PC-3 (cell line): ENCODE measurements around the gene FZD8. TPM values are rescaled to one million over a fixed set of nuclear protein-coding genes. Genes with fewer than 3 reads are reported as not detected.

Experiments used
- ATAC-seq: fragments of 200-7000 bp; cut with Tn5 transposase; 2 replicates; pipeline ENCODE4 v1.9.1; 2020; ENCODE audit warnings: mild to moderate bottlenecking, moderate library complexity
- BruUV-seq: library from RNA; stranded (reverse); fragments of 400-500 nt; replicated peaks from 2 replicates; lab custom pipeline; 2021; lab: Mats Ljungman, UMichigan
- CTCF ChIA-PET: fragments of 300-600 bp; sonication (Branson Sonifier 250); formaldehyde crosslinking; loops from one replicate; lab custom pipeline; 2022; ENCODE audit warnings: antibody characterized with exemption; lab: Charles Lee
- POLR2A ChIA-PET: fragments of 300-600 bp; sonication (Branson Sonifier 250); formaldehyde crosslinking; loops from one replicate; lab custom pipeline; 2022; ENCODE audit warnings: antibody characterized with exemption; ENCODE audit not compliant: unreplicated experiment; lab: Charles Lee
- DNase-seq: peaks from one replicate; pipeline ENCODE4 v3.0.0-alpha.2; 2015
- H2AFZ ChIP-seq: fragments of 300-600 bp; sonication (generic); 2 replicates; pipeline ENCODE4 v1.6.0; 2016; ENCODE audit warnings: antibody characterized with exemption, low read length
- H3F3A ChIP-seq: fragments of 300-600 bp; sonication (generic); one replicate; pipeline ENCODE4 v1.6.0; 2017; ENCODE audit warnings: antibody characterized with exemption, low read length, control low read depth, mild to moderate bottlenecking; ENCODE audit not compliant: unreplicated experiment
- H3K27ac ChIP-seq: fragments of 300-600 bp; sonication (generic); 2 replicates; pipeline ENCODE4 v1.5.1; 2016; ENCODE audit warnings: mild to moderate bottlenecking, low read length
- H3K27me3 ChIP-seq: fragments of 300-600 bp; sonication (generic); 2 replicates; pipeline ENCODE4 v1.6.1; 2016; ENCODE audit warnings: low read length, mixed read lengths
- H3K36me3 ChIP-seq: fragments of 300-600 bp; sonication (generic); 2 replicates; pipeline ENCODE4 v1.6.1; 2016; ENCODE audit warnings: low read depth, mixed run types, low read length, mixed read lengths
- H3K4me1 ChIP-seq: fragments of 300-600 bp; sonication (generic); 2 replicates; pipeline ENCODE4 v1.5.1; 2016; ENCODE audit warnings: low read length; ENCODE audit not compliant: insufficient read depth
- H3K4me2 ChIP-seq: fragments of 300-600 bp; sonication (generic); 2 replicates; pipeline ENCODE4 v1.6.0; 2016; ENCODE audit warnings: low read length
- H3K4me3 ChIP-seq: fragments of 300-600 bp; sonication (generic); 2 replicates; pipeline ENCODE4 v1.5.1; 2016; ENCODE audit warnings: mild to moderate bottlenecking, low read length, mixed read lengths
- H3K79me2 ChIP-seq: fragments of 300-600 bp; sonication (generic); 2 replicates; pipeline ENCODE4 v1.6.1; 2017; ENCODE audit warnings: low read length, mixed read lengths
- H3K9ac ChIP-seq: fragments of 300-600 bp; sonication (generic); 2 replicates; pipeline ENCODE4 v1.6.0; 2016; ENCODE audit warnings: mild to moderate bottlenecking, low read length
- H3K9me2 ChIP-seq: fragments of 300-600 bp; sonication (generic); replicated peaks from 2 replicates; pipeline ENCODE4 v1.6.1; 2016; ENCODE audit warnings: mixed run types, low read length, mixed read lengths
- H3K9me3 ChIP-seq: fragments of 300-600 bp; sonication (generic); 2 replicates; pipeline ENCODE4 v1.6.1; 2016; ENCODE audit warnings: low read length, mixed read lengths
- H4K20me1 ChIP-seq: fragments of 300-600 bp; sonication (generic); 2 replicates; pipeline ENCODE4 v1.6.1; 2016; ENCODE audit warnings: low read length, mixed read lengths
- CTCF ChIP-seq: fragments of 300-600 bp; sonication (generic); conservative IDR thresholded peaks from 2 replicates; pipeline ENCODE4 v1.5.1; 2017; ENCODE audit warnings: antibody characterized with exemption, low read depth, mild to moderate bottlenecking, low read length
- EZH2 ChIP-seq: fragments of 300-600 bp; sonication (generic); IDR thresholded peaks from one replicate; pipeline ENCODE4 v1.6.1; 2017; ENCODE audit warnings: antibody characterized with exemption, mild to moderate bottlenecking, low read length; ENCODE audit not compliant: unreplicated experiment
- EZH2phosphoT487 ChIP-seq: fragments of 300-600 bp; sonication (generic); IDR thresholded peaks from 2 replicates; pipeline ENCODE4 v1.6.1; 2018; ENCODE audit warnings: mild to moderate bottlenecking, antibody characterized with exemption, low read length, borderline replicate concordance
- intact Hi-C: fragments of 100-400 bp; cut with micrococcal nuclease; formaldehyde crosslinking; loops from 2 replicates; pipeline ENCODE4 v1.9.0; 2023
- total RNA-seq: library from RNA; depleted of rRNA; stranded (reverse); fragments of >200 nt; gene quantifications from 2 replicates; pipeline ENCODE4 v1.2.3, GENCODE V29; 2014

FZD8 gene
- total RNA-seq, 1 experiment from 2014 or later, result 275 TPM

- H3K4me2 ChIP-seq, result peak overlapping the region; percentile 94
- intact Hi-C loops, result loop anchor here (1.0 to 2.0 kb wide), 9 partner anchors 154 to 1084 kb away; no protein-coding TSS in a partner anchor
- no peak for DNase-seq
- peaks cover 36% of the 10 kb centered on the region for H3K4me1 ChIP-seq
- peaks cover 59% of the 10 kb centered on the region for H3K79me2 ChIP-seq
- peaks cover 32% of the 10 kb centered on the region for H4K20me1 ChIP-seq
- no peaks in the 10 kb centered on the region for H3K9me2 ChIP-seq
- POLR2A ChIA-PET, result no interaction called here
- no TSS peak for BruUV-seq
- H3K27me3 ChIP-seq, result no peaks in the 10 kb centered on the region
- H2AFZ ChIP-seq, result peak overlapping the region; percentile 42
- peak overlapping the region; percentile 62 for H3K27ac ChIP-seq
- H3K9ac ChIP-seq, result peak overlapping the region; percentile 86
- peaks cover 14% of the 10 kb centered on the region for H3K36me3 ChIP-seq
- peak overlapping the region; percentile 80 for H3K4me3 ChIP-seq
- peaks cover 22% of the 10 kb centered on the region for H3F3A ChIP-seq
- peak; percentile 2 for ATAC-seq
- no peak for TF ChIP-seq EZH2phosphoT487
- no peak for TF ChIP-seq EZH2
- no peak for TF ChIP-seq CTCF
- H3K9me3 ChIP-seq, result no peaks in the 10 kb centered on the region
- CTCF ChIA-PET, result no interaction called here
Observed at GRCh38 chr10:35641676-35642034, 441 bp downstream of the FZD8 start.

- peak overlapping the region; percentile 94 for H3K4me2 ChIP-seq
- no TSS peak for BruUV-seq
- ChIA-PET POLR2A (interaction anchor here (0.6 to 0.7 kb wide), 6 partner anchors 215 to 1150 kb away, joined by 3 read pairs; no protein-coding TSS in a partner anchor), CTCF (interaction anchor here (0.7 to 4.0 kb wide), 2 partner anchors 1084 to 1138 kb away, joined by 3 to 36 read pairs; no protein-coding TSS in a partner anchor)
- H3F3A ChIP-seq, result peaks cover 28% of the 10 kb centered on the region
- peak overlapping the region; percentile 42 for H2AFZ ChIP-seq
- H3K27ac ChIP-seq, result peak overlapping the region; percentile 62
- H3K36me3 ChIP-seq, result peaks cover 14% of the 10 kb centered on the region
- H3K9ac ChIP-seq, result peak overlapping the region; percentile 86
- H3K4me1 ChIP-seq, result peaks cover 41% of the 10 kb centered on the region
- no peaks in the 10 kb centered on the region for H3K9me2 ChIP-seq
- H3K79me2 ChIP-seq, result peaks cover 59% of the 10 kb centered on the region
- peak overlapping the region; percentile 80 for H3K4me3 ChIP-seq
- TF ChIP-seq CTCF, result peak; percentile 46; the same call in 1 of the 2 replicates
- peak; percentile 93 for TF ChIP-seq EZH2phosphoT487
- no peak for TF ChIP-seq EZH2
- peak; percentile 6 for ATAC-seq
- H4K20me1 ChIP-seq, result peaks cover 32% of the 10 kb centered on the region
- no peaks in the 10 kb centered on the region for H3K9me3 ChIP-seq
- DNase-seq, result peak; percentile 97
- H3K27me3 ChIP-seq, result no peaks in the 10 kb centered on the region
- intact Hi-C loops, result loop anchor here (1.0 kb wide), 1 partner anchor 1138 kb away; no protein-coding TSS in a partner anchor
Observed at GRCh38 chr10:35640951-35641675, 983 bp downstream of the FZD8 start.
